ENCODE data around the gene TBCD. TPM values are rescaled to one million over a fixed set of nuclear protein-coding genes. Genes with fewer than 3 reads are reported as not detected.

TBCD gene
- total RNA-seq, 1 donor from 2014 or later, result 125 TPM

DNA sequence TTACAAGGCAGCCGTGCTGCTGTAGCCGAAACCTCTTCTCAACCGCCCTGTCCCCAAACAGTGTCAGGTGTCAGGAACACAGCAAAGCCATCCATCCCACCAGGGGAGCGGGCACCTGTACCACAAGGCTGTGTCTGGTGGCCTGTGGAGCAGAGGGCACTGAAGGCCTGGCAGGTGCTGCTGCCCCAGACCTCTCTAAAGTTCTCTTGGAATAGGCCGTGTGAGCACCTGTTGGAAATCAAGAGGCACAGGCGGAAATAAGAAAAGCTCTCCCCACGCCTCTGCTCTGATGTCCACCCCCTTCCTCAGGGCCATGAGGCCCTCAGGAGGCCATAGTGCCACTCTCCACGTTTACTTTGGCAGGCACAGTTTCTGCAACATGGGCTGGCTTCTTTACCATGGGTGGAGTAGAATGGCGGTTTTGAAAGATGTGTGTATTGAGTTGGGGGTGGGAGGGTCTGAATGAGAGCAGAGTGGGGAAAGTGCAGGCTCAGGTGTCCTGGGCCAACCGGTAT, 187.8 kb downstream of the TBCD start:
- no peaks in the 10 kb centered on the region for H3K27me3 Mint-ChIP-seq (ENCODE audit: low read depth)
- no peak for DNase-seq (ENCODE audit: low spot score)
- no peak overlapping the region for H3K4me3 Mint-ChIP-seq (ENCODE audit: low read depth)
- H3K9me3 Mint-ChIP-seq, result peaks cover 11% of the 10 kb centered on the region
- intact Hi-C loops (cut with micrococcal nuclease), result no loop called here
- H3K4me1 Mint-ChIP-seq (ENCODE audit: low read depth), result no peaks in the 10 kb centered on the region
- no peak overlapping the region for H3K27ac Mint-ChIP-seq
- H3K36me3 Mint-ChIP-seq (ENCODE audit: low read depth), result peaks cover 75% of the 10 kb centered on the region

DNA sequence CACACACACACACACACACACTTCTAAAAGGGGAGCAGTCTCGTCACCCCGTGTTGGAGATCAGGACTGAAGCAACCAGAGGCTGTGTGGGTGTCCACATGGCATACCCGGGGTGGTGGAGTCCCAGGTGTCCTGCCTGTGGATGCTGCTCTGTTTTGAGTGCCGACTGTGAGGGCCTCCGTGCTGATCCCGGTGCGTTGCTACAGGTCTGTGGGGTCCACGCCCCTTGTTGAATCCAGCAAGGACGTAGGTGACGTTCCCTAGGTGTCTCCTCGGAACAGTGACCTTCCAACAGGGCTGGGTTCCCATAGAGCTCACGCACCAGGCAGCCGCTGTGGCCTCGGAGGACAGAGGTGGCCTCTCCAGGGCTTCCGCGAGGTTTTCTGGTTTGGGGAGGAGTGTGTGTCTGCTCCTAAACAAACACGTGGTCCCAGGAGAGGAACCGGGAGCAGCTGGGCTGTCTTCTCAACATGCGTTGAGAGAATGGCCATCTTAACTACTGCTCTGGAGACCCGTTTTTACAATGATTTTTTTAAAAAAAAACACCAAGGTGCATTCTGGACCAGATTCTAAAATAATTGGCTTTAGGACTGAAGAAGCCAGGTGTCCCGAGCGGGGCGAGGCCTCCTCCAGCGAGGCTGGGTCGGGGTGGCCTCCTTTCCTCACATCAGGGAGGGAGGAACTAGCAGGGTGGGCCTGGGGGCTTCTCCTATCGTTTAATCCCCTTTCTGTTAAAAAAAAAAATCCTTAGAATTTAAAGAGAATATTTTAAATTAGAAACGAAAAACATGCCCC, 188.6 kb downstream of the TBCD start:
- intact Hi-C loops (cut with micrococcal nuclease), result no loop called here
- no peak for DNase-seq (ENCODE audit: low spot score)

DNA sequence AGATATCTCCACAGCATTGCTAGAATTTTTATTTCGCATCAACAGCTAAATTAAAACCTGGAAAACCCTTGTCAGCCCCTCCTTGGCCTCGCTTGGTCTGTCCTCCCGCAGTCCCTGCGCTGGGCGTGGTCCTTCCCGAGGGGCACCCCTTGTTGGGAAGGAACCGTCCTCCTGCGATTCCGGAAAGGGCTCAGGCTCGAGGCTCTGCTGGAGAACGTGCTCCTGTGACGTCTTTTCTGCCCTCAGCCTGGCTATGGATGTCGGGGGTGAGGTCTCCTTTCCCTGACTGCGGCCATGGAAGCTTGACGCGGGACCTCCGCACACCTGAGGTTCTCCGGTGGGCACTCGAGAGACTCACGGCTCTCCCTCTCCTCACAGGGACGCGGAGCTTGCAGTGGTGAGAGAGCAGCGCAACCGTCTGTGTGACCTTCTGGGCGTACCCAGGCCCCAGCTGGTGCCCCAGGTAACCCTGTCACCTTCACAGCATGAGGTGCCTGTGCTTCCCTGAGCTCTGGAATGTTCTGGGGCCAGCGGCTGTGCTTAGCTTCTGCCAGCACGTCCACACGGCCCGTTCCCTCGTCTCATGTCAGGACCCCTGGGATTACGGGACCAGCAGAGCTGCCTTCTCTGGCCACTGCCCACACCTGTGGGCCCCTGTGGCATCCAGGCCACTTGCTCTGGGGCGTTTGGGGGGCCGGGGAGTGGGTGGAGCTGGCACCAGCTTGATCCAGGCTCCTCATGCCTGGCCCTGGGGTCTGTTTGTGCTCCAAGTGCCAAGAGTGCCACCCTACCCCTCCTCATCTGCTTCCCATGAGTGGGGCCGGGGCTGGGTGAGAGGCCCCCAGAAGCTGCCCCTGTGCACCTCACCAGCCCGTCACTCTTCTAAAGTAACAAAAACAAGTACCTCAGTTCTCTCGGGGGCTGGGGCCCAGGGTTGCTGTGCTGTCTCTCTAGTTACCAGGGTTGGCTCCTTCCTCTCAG, 189.4 kb downstream of the TBCD start:
- H3K4me3 Mint-ChIP-seq (ENCODE audit: low read depth), result no peak overlapping the region
- no peaks in the 10 kb centered on the region for H3K4me1 Mint-ChIP-seq (ENCODE audit: low read depth)
- no peak for DNase-seq (ENCODE audit: low spot score)
- peaks cover 78% of the 10 kb centered on the region for H3K36me3 Mint-ChIP-seq (ENCODE audit: low read depth)
- H3K27ac Mint-ChIP-seq, result no peak overlapping the region
- H3K27me3 Mint-ChIP-seq (ENCODE audit: low read depth), result no peaks in the 10 kb centered on the region
- intact Hi-C loops (cut with micrococcal nuclease), result no loop called here
- peaks cover 27% of the 10 kb centered on the region for H3K9me3 Mint-ChIP-seq

More for the DNA sequence above, 188.6 kb downstream of the TBCD start:
- H3K4me3 Mint-ChIP-seq (ENCODE audit: low read depth), result no peak overlapping the region
- H3K36me3 Mint-ChIP-seq (ENCODE audit: low read depth), result peaks cover 78% of the 10 kb centered on the region
- no peaks in the 10 kb centered on the region for H3K4me1 Mint-ChIP-seq (ENCODE audit: low read depth)
- H3K9me3 Mint-ChIP-seq, result peaks cover 18% of the 10 kb centered on the region
- H3K27me3 Mint-ChIP-seq (ENCODE audit: low read depth), result no peaks in the 10 kb centered on the region
- no peak overlapping the region for H3K27ac Mint-ChIP-seq

DNA sequence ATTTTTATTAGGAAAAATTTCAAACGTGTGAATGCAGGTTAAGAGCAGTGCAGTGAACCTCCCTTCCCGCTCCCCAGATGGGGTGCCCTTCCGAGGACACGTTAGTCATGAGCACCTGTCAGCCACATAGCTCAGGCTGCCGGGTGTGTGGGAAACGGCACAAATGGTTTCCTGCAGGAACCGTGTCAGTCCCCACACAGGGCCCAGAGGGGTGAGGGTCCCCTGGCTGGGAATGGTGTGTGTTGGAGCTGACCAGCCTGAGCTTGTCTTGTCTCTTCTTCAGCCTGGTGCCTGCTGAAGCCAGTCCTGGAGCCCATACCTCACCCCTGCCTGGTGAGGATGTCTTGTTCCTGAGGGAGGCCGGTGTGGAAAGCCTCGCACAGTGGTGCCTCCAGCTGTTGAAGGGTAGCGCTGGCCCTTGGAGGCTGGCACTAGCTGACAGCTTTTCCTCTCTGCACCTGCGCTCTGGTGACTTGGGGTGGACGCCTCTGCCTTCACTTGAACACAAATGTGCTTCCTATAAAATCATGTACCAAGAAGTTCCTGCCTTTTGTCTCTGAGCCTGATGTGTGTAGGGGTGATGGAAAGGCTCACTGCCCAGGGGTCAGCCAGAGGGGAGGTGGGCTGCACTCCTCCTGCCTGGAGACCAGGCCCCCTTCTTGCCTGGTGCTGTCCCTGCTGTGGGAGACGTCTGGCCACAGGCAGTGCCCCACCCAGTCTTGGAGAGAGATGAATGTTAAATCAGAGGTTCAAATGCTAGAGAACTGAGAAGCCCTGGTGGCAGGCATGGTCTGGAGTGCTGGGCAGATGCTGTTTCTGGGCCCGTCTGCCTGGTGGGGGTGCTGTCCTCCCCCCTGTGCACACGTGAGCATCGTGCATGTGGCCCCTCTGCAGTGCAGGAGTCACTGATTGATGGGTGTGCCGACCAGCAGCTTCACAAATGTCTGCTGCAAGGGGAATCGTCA, 190.6 kb downstream of the TBCD start:
- no peak overlapping the region for H3K4me3 Mint-ChIP-seq (ENCODE audit: low read depth)
- no peak overlapping the region for H3K27ac Mint-ChIP-seq
- no peak for DNase-seq (ENCODE audit: low spot score)
- H3K4me1 Mint-ChIP-seq (ENCODE audit: low read depth), result no peaks in the 10 kb centered on the region
- intact Hi-C loops (cut with micrococcal nuclease), result no loop called here
- H3K27me3 Mint-ChIP-seq (ENCODE audit: low read depth), result no peaks in the 10 kb centered on the region
- H3K36me3 Mint-ChIP-seq (ENCODE audit: low read depth), result peaks cover 76% of the 10 kb centered on the region
- peaks cover 30% of the 10 kb centered on the region for H3K9me3 Mint-ChIP-seq

DNA sequence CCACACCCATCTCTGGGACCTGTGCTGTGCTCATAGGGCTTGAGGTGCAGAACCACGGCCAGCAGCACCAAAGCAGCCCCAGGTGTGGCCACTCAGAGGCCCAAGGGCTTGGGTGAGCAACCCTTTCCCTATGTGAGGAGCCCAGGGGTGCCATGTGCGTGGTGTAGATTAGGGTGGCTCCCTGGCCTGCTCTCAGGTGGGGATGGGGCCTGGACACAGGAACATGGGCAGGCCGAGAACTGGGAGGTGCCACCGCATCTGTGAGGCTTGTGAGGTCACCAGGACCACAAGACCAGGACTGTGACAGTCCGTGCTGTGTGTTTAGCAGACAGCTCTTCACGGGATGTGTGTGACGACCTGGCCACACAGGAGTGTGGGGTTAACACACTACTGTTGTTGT, 191.5 kb downstream of the TBCD start:
- DNase-seq (ENCODE audit: low spot score), result no peak
- Mint-ChIP-seq H3K4me1 (ENCODE audit: low read depth) (peaks cover 2% of the 10 kb centered on the region), H3K27me3 (ENCODE audit: low read depth) (no peaks in the 10 kb centered on the region), H3K9me3 (peaks cover 30% of the 10 kb centered on the region), H3K4me3 (ENCODE audit: low read depth) (no peak overlapping the region), H3K36me3 (ENCODE audit: low read depth) (peaks cover 79% of the 10 kb centered on the region), H3K27ac (no peak overlapping the region)
- intact Hi-C loops (cut with micrococcal nuclease), result no loop called here

DNA sequence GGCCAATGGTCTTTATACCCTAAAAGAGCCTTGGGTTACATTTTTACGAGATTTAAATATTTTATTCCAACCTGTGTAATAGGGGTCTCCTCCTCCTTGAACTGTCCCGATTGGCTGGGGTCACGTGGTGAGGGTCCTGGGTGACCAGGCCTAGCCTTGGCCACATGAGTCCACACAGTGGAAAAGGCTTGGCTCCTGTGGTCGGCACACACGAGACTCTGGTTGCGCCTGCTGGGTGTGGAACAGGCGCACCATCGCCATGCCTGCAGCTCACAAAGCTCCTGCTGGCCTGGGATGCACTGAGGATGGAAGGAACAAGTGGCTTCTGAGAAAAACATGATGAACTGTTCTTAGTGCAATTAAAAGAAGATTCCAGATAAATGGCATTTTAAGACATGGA, 191.9 kb downstream of the TBCD start:
- Mint-ChIP-seq H3K4me3 (ENCODE audit: low read depth) (no peak overlapping the region), H3K36me3 (ENCODE audit: low read depth) (peaks cover 77% of the 10 kb centered on the region), H3K27ac (no peak overlapping the region), H3K4me1 (ENCODE audit: low read depth) (peaks cover 2% of the 10 kb centered on the region), H3K9me3 (peaks cover 30% of the 10 kb centered on the region), H3K27me3 (ENCODE audit: low read depth) (no peaks in the 10 kb centered on the region)
- intact Hi-C loops (cut with micrococcal nuclease), result no loop called here
- DNase-seq (ENCODE audit: low spot score), result no peak

DNA sequence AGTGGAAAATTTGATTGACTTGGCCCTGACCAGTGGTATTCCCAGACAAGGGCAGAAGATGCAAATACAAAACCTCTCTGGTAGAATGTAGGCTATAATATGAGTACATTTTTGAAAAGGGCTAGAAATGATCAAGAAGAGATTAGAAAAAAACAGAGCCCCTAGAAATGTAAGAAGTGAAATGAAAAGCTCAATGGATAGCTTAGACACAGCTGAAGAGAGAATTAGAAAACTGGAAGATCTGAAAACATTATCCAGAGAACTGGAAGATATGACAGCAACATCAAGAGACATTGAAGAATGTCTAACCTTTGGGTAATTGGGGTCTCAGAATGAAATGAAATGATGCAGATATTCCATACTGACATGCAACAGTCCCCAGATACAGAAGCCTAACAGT, 193.1 kb downstream of the TBCD start:
- intact Hi-C loops (cut with micrococcal nuclease), result no loop called here
- no peak overlapping the region for H3K4me3 Mint-ChIP-seq (ENCODE audit: low read depth)
- H3K27me3 Mint-ChIP-seq (ENCODE audit: low read depth), result no peaks in the 10 kb centered on the region
- H3K9me3 Mint-ChIP-seq, result peaks cover 30% of the 10 kb centered on the region
- peaks cover 77% of the 10 kb centered on the region for H3K36me3 Mint-ChIP-seq (ENCODE audit: low read depth)
- peaks cover 2% of the 10 kb centered on the region for H3K4me1 Mint-ChIP-seq (ENCODE audit: low read depth)
- no peak overlapping the region for H3K27ac Mint-ChIP-seq
- no peak for DNase-seq (ENCODE audit: low spot score)

DNA sequence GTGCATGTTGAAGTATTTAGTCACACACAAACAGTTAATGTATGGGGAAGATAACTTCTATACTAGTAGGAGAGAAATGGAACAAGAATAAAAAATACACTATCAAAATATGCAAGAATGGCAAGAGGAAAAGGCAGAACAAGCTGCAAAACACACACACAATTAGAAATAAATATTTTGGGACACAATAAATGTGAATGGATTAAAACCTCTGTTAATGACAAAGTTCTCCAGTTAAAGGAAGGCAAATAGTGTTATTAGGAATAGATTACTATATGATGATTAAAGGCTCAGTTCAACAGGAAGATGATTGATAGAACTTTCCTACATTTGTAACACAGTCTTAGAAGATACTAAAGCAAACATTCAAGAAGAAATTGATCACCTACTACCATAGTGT, 194.2 kb downstream of the TBCD start:
- intact Hi-C loops (cut with micrococcal nuclease), result no loop called here
- DNase-seq (ENCODE audit: low spot score), result no peak
- H3K4me3 Mint-ChIP-seq (ENCODE audit: low read depth), result no peak overlapping the region
- H3K4me1 Mint-ChIP-seq (ENCODE audit: low read depth), result peaks cover 2% of the 10 kb centered on the region
- H3K27ac Mint-ChIP-seq, result no peak overlapping the region
- peaks cover 30% of the 10 kb centered on the region for H3K9me3 Mint-ChIP-seq
- no peaks in the 10 kb centered on the region for H3K27me3 Mint-ChIP-seq (ENCODE audit: low read depth)
- H3K36me3 Mint-ChIP-seq (ENCODE audit: low read depth), result peaks cover 86% of the 10 kb centered on the region

DNA sequence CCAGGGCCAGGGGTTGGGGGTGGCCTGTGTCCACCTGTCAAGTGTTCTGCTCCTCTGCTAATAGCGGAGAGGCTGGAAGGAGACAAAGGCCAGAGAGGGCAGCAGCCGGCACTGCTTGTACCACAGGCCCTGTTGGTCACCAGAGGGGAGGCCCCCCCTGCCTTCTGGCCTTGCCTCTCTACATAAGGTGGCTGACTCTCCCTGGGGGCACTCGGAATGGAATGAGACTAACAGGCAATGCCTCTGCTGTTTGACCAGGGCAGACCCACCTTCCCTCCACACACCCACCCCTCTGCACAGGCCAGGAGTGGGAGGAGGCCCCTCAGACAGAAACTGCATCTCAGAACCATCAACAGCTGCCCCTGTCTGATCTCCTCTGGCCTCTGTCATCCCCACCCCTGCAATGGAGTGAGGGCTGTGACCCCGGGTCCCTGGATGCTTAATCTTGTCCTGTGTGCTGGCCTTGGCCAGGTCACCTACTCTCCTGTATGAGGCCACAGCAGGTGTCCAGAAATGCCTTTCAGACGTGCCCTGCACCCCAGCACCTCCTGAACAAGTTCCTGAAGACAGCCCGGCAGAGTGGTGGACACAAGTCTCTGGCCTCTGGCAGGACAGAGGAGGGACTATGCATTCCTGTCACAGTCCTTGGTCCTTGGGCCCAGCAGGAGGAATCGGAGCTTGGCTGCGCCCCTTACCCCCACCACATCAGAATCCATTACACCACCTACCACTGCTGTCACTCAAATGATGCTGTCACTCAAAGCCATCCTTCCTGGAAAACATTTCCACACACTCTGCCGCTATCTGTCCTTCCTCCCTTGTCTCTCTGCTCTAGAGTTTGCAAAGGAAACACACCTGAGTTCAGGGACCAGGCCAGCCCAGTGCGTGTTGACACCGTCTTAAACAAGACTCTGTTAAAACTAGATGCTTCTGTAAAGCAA, 195.5 kb downstream of the TBCD start:
- intact Hi-C loops (cut with micrococcal nuclease), result no loop called here
- Mint-ChIP-seq H3K27me3 (ENCODE audit: low read depth) (no peaks in the 10 kb centered on the region), H3K27ac (no peak overlapping the region), H3K4me3 (ENCODE audit: low read depth) (no peak overlapping the region), H3K9me3 (peaks cover 39% of the 10 kb centered on the region), H3K4me1 (ENCODE audit: low read depth) (peaks cover 2% of the 10 kb centered on the region), H3K36me3 (ENCODE audit: low read depth) (peaks cover 89% of the 10 kb centered on the region)
- DNase-seq (ENCODE audit: low spot score), result no peak

DNA sequence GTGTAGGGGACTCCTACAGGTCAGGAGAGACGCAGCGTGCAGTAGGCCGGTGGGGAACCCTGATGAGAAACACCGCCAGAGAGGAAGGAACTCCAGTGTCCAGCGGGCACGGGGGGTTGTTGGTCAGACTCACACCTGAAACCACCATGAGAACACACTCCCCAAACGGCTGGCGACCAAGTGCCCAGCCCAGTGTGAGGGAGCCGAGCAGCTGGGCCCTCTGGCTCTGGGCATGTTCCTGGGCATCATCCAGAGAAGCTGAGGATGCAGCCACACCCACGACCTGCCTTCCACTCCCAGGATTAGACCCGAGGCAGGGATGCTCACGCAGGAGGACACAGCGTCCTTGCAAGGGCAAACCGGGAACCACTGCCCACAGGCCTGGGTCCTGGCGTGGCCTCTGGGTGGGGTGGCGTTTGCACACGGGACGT, 196.2 kb downstream of the TBCD start:
- Mint-ChIP-seq H3K27ac (no peak overlapping the region), H3K4me3 (ENCODE audit: low read depth) (no peak overlapping the region), H3K4me1 (ENCODE audit: low read depth) (peaks cover 2% of the 10 kb centered on the region), H3K36me3 (ENCODE audit: low read depth) (peaks cover 89% of the 10 kb centered on the region), H3K9me3 (peaks cover 47% of the 10 kb centered on the region), H3K27me3 (ENCODE audit: low read depth) (no peaks in the 10 kb centered on the region)
- intact Hi-C loops (cut with micrococcal nuclease), result no loop called here
- DNase-seq (ENCODE audit: low spot score), result no peak

DNA sequence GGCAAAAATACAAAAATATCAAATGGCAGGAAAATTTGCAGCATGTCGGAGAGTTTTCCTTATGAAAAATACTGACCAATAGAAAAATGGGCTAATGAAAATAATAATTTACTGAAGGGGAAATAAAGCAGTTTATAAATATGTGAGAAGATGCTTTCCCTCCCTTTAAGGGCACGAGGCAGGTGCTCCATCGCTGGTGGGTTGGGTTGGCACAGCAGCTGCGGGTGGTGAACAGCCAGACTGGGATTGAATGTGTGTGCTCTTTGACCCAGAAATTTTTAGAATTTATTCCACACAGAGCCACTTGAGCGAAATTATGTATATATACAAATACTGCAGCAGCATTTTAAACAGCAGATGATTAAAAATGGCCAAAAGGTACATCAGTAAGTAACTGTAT, 197.1 kb downstream of the TBCD start:
- Mint-ChIP-seq H3K9me3 (peaks cover 49% of the 10 kb centered on the region), H3K27ac (no peak overlapping the region), H3K4me1 (ENCODE audit: low read depth) (peaks cover 2% of the 10 kb centered on the region), H3K27me3 (ENCODE audit: low read depth) (no peaks in the 10 kb centered on the region), H3K36me3 (ENCODE audit: low read depth) (peaks cover 89% of the 10 kb centered on the region), H3K4me3 (ENCODE audit: low read depth) (no peak overlapping the region)
- DNase-seq (ENCODE audit: low spot score), result no peak
- intact Hi-C loops (cut with micrococcal nuclease), result no loop called here
